ENCODE measurements around the gene GATA5.

Gene GATA5

GRCh38 chr20:62488470-62488869 is 12.7 kb upstream of the GATA5 start:
- DNase-seq = no peak

DNA sequence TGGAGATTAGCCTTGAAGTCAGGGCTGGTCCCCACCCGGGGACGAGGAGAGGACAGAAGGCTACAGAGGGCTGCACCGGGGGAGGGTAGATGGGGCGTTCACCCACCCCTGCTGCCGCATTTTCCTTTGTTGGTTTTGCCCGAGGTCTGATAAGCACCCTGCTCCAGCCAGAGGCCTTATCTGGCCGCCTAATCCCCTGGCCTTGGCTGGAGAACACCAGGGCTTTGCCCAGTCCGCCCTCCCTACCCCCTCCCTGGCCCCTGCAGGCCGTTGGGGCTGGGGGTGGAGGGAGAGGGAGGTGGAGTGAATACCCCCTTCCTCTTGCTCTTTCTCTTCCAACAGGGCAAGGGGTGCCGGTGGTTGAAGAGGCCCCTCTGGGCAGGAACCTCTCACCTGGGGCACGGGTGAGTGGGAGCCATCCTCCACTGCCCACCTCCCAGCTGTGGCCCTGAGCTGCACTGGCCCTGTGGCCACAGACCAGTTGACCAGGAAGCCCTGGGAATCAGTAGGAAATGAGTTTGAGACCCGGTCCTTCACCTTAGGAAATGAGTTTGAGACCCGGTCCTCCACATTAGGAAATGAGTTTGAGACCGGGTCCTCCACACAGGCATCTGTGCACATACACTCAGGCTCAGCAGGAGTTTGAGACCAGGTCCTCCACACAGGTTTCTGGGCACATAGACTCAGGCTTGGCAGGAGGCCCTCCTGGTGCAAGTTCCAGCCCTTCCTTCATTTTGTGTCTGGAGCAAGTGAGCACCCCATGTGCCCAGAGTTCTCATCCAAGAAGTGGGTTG is 12.0 kb upstream of the GATA5 start:
- DNase-seq = no peak

DNA sequence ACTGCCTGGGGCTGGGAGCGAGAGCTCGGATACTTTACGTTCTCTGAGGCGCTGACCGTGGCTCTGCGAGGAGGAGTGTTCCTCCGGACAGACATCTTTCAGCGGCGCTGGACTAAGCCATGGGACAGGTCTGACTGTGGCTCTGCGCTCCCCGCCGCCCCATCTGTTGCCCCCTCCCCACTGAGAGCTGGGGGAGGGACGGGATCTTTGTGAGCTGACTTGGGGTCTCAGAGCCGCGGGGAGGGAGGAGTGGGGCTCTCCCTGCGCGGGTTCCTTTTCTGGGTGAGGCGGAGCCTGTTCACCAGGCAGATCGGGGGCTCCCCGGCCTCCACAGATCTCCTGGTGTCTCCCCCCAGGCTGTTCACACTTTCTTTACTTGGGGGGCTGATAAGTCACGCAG is 11.3 kb upstream of the GATA5 start:
- no peak for DNase-seq

- no peak for DNase-seq
Measured at GRCh38 chr20:62486484-62486883, 10.7 kb upstream of the GATA5 start.

DNA sequence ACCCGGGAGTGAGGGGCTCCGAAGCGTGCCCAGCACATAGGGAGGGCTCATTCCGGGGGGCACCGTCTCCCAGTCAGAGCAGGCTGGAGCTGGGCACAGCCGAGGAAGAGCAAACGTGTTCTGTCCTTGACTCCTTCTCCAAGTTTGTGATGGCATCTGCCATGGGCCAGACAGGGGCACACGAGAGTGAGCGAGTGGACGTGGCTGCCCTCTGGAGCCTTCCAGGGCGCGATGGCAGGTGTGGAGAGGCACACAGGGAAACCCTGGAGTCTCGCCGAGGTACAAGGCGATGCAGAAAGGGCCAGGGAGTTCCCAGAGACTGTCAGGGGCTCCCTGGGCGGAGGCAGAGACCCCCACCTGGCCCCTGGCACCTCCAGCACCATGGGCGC is 9.9 kb upstream of the GATA5 start:
- no peak for DNase-seq

GRCh38 chr20:62485062-62485700 is 9.4 kb upstream of the GATA5 start:
- no peak for DNase-seq

DNA sequence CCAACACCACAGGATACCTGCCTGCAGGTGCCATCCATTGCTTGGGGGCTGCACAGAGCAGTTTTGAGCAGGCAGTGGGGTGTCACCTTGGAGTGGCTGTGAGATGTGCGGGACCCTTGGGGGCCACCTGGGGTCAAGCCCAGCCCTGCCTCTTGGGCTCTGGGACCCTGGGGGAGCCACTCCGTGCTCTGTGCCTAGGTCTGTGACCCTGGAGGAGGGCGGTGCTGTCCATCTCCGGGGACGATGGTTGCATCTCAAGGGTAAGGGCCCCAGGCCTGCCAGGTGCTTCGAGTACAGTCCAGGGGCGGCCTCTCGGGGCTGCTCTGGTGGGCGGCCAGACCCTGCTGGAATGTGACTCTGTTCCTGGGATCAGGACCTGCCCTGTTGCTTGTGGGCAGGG is 8.7 kb upstream of the GATA5 start:
- no peak for DNase-seq

- no peak for DNase-seq
Measured at GRCh38 chr20:62483613-62484458, 8.0 kb upstream of the GATA5 start.

DNA sequence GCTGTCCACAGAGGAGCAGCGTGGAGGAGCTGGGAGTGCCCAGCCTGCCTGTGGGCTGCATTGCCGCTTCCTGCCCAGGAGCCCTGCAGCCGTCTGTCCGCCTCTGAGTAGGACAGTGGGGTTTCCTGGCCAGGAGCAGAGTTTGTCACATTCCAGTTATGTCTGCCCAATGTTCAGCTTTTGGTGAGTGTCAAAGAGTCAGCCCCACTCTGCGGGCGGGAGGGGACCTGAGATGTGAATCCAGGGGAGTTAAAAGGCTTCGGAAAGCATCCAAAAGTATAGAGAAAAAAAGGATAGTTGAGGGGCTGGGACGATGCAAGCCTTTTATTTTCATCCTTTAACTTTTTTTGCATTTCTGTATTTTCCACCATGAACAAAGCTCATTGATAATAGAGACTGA is 7.2 kb upstream of the GATA5 start:
- no peak for DNase-seq

- no peak for DNase-seq
Measured at GRCh38 chr20:62482146-62482809, 6.5 kb upstream of the GATA5 start.

DNA sequence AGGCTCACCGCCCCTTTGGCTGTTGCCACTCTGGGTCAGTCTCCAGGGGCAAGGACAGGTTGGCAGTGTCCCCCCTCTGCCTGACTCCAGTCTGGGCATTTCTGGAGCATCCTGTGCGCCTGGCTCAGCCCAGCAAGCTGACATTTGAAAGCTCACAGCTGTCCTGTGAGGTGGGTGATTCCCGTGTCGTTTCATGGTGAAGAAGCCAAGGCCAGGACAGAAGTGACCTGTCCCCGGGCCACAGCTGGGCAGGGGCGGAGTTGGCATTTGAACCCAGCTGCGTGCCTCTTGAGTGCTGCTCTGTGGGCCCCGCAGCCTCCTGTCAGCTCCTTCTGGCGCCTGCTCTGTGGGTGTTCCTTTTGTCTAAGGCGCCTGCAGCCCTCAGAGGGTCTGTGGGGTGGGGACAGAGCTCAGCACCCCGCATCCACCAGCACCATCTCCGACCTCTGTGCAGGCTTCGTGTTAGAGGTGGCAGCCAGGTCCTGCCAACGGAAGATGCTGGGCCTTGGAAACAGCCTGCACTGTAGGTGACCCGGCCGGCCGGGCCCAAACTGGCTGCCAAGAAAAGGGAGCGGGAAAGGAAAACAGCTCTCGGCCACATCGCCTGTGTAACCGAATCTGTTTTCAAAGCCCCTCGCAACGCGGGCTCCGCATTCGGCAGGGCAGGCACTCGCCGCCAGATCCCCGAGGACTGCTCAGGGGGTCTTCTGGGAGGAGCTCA is 5.8 kb upstream of the GATA5 start:
- DNase-seq = no peak

DNA sequence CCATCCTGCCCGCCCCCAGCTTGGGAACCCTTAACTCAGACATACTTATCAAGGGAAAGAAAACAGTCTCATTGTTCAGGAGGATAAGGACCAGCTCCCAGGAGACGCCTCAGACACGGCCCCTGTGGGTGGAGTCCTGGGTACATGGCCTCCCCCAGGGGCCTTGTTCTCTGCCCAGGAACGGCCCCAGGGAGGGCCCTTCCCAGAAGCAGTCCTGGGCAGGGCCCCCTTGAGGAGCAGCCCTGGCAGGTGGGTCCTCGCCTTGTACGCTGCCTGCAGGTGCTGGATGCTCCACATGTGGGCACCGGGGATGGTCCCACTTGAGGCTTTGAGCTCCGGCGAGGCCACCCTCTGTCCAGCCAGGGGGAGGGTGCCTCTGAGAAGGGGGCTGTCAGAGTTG is 4.5 kb upstream of the GATA5 start:
- no peak for DNase-seq

DNA sequence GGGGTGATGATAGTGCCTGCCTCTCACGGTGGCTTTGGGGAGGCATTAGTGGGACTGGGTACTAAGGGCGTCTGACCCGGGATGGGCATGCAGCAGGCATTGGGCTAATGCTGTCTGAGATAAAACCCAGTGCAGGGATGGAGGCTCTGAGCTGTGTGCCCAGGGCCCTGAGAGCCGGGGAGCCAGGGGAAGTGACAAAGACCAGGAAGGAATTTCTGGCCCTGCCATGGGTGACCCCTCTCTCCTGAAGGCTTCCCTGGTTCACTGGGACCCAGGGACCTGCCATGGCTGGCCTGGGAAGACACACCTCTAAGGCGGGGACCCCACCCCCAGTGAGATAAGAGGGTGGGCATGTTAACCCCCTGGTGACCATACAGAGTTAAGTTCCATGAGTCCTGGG is 3.9 kb upstream of the GATA5 start:
- no peak for DNase-seq

- DNase-seq = no peak
Measured at GRCh38 chr20:62479156-62479555, 3.4 kb upstream of the GATA5 start.

GRCh38 chr20:62477669-62478455 is 2.1 kb upstream of the GATA5 start:
- DNase-seq = no peak

DNA sequence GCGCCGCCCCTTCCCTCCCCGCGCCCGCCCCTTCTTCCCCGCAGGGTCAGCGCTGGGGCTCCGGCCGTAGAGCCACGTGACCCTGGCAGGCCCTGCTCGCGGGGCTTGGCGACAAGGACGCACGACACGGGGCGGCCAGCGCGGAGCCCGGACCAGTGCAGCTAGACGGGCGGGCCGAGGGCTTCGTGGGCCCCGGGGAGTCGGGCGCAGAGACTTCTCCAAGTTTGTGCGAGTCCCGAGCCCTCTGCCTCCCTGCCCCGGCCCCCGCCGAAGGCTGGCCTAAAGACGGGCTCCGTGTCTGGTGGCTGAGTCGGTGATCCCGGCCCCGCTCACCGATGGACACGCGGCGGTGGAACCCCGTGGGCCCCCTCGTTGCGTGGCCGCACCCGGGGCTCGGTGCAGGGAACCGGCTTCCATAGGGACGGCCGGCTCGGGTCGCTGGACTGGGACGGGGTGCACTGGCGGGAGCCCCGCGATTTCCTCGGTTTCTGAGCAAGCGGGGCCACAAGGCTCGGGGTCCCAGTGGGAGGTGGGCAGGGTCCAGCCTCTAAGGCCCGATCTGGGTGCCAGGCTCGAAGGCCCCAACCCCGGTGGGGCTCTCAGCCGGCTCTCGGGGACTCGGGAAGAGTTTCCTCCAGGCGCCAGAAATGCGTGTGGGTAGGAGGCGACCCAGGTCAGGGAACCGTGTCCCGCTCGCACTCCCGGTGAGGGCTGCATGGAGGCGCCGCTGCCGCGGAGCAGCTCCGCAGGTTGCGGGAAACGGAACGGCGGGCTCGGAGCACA is 452 bp upstream of the GATA5 start:
- DNase-seq = no peak

DNA sequence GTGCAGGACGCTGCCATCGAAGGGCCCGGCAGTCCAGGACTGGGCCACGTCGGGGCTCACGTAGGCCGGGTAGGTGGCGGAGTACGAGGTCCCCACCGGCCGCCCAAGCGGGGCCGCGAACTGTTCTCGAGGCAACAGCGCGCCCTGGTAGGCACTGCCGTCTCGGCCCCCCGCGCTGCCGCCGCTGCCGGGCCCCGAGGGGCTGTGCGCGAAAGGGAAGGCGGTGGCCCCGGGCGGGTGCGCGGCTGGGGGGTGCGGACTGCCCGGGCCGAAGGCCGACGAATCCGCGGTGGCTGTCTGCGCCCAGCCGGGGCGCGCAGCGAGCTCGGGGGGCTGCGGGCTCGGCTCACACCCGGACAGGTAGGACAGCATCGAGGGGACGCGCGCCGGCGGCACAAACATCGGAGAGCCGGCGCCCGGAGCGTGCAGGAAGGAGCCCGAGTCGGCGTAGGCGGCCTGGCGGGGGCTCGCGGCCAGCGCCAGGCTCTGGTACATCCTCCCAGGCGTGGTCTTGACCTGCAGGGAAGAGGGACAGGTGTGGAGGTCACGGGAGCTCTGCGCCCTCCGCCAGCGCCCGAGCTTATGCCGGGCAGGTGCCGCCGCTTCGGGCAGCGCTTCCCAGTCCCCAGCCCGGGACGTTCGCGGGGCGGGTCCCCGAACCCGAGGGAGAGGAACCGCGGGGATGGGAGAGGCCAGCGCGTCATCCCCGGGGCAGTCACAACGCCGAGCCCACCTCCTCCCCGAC is 596 bp downstream of the GATA5 start:
- DNase-seq = no peak

DNA sequence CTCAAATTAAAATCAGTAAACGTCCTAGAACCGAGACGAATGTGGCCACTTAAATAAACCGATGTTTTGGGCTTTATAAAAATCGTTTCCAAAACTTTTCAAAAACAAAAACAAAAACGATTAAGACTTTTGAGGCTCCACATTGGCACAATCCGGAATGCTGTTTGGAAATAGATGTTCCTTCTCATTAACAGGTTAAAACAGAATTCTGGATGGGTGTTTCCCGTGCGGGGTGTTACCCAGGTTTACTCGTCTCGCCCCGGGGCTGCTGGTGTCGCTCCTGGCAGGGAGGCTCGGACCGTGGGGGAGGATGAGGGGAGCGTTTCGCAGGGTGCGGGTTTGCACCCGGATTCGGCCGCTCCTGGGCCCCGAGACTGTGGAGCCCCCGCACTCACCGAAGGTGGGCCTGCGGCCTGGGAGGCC is 1.2 kb downstream of the GATA5 start:
- no peak for DNase-seq
